ENCODE data around the gene LYPD8.

DNA sequence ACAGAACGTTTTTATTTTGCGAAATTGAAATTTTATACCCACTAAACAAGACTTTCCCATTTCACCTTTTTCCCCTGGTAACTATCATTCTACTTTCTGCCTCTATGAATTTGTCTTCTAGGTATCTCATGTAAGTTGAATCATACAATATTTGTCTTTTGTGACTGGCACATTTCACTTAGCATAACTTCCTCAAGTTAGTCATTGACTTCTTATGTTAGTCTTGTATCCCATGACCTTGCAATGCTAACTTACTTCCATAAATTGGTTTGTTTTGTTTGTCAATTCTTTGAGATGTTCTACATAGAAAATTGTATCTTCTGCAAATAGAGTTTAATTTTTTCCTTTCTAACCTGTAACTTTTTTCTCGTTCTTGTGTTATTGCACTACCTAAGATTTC lies 43.2 kb upstream of the LYPD8 start:
- TF ChIP-seq TRIM28 (IDR thresholded peaks at IDR 0.05; ENCODE audit: borderline replicate concordance, low read length) (no peak), MEIS1 (CRISPR knock-in tag; IDR thresholded peaks at IDR 0.05; ENCODE audit: borderline replicate concordance) (no peak)
- TF ChIP-seq, protein P1, sequence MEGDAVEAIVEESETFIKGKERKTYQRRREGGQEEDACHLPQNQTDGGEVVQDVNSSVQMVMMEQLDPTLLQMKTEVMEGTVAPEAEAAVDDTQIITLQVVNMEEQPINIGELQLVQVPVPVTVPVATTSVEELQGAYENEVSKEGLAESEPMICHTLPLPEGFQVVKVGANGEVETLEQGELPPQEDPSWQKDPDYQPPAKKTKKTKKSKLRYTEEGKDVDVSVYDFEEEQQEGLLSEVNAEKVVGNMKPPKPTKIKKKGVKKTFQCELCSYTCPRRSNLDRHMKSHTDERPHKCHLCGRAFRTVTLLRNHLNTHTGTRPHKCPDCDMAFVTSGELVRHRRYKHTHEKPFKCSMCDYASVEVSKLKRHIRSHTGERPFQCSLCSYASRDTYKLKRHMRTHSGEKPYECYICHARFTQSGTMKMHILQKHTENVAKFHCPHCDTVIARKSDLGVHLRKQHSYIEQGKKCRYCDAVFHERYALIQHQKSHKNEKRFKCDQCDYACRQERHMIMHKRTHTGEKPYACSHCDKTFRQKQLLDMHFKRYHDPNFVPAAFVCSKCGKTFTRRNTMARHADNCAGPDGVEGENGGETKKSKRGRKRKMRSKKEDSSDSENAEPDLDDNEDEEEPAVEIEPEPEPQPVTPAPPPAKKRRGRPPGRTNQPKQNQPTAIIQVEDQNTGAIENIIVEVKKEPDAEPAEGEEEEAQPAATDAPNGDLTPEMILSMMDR (tag by site-specific recombination; IDR thresholded peaks at IDR 0.05): no peak
- TF ChIP-seq, protein P2, sequence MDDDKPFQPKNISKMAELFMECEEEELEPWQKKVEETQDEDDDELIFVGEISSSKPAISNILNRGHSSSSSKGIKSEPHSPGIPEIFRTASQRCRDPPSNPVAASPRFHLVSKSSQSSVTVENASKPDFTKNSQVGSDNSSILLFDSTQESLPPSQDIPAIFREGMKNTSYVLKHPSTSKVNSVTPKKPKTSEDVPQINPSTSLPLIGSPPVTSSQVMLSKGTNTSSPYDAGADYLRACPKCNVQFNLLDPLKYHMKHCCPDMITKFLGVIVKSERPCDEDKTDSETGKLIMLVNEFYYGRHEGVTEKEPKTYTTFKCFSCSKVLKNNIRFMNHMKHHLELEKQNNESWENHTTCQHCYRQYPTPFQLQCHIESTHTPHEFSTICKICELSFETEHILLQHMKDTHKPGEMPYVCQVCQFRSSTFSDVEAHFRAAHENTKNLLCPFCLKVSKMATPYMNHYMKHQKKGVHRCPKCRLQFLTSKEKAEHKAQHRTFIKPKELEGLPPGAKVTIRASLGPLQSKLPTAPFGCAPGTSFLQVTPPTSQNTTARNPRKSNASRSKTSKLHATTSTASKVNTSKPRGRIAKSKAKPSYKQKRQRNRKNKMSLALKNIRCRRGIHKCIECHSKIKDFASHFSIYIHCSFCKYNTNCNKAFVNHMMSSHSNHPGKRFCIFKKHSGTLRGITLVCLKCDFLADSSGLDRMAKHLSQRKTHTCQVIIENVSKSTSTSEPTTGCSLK (tag by site-specific recombination; IDR thresholded peaks at IDR 0.05): no peak
